Tongue (tissue), 3 donors: ENCODE results near the gene METTL4. TPM values are rescaled to one million over a fixed set of nuclear protein-coding genes. Genes with fewer than 3 reads are reported as not detected.

Experiments used
- DNase-seq: peaks from one replicate; pipeline ENCODE4 v3.0.0-alpha.2; 2015
- small RNA-seq: library from RNA; depleted of rRNA; stranded (forward); fragments of <200 nt; gene quantifications from one replicate; pipeline ENCODE3, GENCODE V24; 2014; ENCODE audit warnings: low replicate concordance
- total RNA-seq: library from RNA; depleted of rRNA; stranded (reverse); fragments of >200 nt; gene quantifications from one replicate; pipeline ENCODE4 v1.2.3, GENCODE V29; 2014

METTL4 gene
- total RNA-seq, 1 donor from 2014 or later, result 12.2 TPM

DNA sequence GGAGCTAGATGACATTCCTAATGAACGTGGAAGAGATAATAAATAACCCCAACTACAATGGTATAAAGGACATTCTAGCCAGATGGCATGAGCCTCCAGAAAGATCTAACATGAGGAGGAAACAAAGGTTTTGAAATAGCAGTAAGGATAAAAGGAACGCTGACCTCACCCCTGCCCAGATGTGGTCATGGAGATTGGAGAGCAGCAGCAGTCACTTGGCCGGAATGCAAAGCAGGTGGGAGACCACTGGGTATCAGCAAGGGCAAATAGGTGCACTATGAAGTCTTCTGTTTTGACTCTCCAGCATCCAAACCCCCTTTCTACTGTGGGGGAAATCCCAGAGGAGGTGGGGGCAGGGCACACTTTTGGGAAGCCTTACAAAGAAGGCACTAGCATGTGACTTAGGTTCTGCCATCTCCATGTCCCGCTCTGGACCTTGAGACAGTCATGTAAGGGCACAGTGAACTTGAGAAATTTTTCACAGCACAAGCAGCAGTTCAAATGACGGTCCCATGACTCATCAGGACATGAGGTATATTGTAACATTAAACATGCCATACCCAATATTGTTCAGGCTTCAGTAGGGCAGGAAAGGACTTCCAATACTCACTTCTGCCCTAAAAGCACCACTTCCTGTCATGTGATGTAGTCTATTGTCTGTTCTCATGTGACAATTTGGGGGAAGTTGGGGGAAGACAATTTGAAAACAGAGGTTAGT is 55.2 kb downstream of the METTL4 start:
- no peak for DNase-seq

DNA sequence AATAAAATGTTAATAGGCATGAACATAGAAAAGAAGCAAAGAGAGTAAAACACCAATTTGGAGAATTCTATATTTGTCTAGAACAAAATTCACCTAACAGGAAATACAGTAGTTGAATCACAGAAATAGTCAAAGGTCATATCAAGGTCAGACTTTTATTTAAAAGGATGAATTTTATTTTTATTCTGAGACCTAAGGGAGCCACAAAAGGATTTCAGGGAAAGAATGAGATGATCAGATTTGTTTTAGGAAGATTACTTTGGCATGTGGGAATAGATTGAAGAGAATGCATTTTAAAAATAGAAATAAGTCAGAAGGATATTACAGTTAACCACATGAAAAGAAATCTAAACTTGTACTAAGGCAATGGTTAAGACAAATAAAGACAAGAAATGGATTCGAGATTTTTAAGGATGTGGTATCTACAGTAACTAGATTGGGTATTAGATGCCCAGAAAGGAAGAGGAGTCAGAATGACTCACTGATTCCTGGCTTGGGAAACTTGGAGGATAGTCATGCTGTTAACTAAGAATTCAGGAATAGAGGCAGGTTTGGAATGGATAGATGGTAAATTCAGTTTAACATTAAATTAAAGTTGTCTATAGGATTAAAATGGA is 56.0 kb downstream of the METTL4 start:
- no peak for DNase-seq

DNA sequence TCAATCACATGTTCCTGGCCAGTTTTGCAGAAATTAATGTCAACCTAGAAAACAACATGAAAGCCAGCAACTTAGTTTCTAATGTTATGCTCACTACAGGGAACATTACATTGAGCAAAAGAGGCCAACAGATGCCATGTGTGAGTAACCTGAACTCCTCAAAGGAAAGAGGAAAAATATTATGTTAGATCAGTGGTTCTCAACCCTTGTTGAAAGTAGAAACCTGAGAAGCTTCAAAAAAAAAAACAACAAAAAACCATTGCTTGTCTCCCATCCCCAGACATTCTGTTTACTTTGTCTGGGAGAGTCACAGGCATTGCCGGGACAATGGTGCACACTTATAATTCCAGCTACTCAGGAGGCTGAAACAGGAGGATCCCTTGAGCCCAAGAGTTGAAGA is 57.7 kb downstream of the METTL4 start:
- DNase-seq, result no peak

DNA sequence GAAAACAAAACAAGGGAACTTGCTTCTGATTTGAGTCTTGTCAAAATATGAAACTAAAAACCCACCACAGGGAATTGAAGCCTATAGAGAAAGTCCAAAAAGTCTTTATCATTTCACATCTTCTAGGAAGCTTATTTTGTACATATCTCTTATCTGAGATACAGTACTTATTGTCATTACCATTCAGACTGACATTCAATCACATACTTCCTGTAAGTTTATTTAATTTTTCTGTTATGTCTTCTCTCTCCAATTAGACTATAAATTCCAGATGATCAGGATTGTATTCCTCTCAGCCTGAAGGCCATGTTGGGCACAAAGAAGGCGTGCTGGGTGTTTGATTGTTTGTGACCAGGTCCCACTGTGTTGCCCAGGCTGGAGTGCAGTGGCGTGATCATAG is 59.2 kb downstream of the METTL4 start:
- DNase-seq, result no peak

GRCh38 chr18:2511451-2511850 is 59.9 kb downstream of the METTL4 start:
- DNase-seq, result no peak

- DNase-seq, result no peak
Observed at GRCh38 chr18:2510416-2510815, 60.9 kb downstream of the METTL4 start.

DNA sequence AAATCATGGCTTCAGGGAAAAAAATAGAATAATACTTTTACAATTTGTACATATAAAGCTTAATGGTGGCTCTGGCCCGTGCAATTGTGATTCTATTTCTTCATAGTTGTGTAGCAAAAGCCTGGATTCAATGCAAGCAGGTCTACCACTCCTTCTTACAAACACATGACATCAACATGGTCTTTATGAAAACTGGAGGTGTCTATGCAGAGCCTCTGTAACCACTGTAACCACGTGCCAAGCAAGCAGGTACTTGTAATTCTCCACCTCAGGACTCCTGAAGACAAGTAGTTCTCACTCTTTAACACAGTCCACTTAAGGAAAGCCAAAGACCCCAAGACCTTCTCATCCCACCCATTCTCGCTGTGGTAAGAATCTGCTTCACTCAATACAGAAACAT is 62.6 kb downstream of the METTL4 start:
- no peak for DNase-seq

- peak; percentile 17 for DNase-seq
Observed at GRCh38 chr18:2508155-2508554, 63.1 kb downstream of the METTL4 start.

DNA sequence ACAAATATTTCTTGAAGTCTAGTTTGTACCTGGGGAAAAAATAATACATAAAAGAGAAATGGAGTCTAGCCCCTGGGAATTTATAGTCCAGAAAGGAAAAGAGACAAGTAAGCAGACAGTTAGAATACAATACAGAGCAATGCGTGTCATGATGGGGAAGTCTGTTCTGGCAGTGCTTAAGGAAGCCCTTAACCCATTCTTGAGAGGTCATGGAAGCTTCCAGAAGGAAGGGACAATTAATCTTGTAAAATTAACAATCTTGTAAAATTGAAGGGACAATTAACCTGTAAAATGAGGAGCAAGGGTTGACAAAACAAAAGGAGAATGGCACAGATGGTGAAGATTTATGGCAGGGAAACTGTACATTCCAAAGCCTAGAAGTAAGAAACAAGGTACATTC is 66.7 kb downstream of the METTL4 start:
- no peak for DNase-seq

DNA sequence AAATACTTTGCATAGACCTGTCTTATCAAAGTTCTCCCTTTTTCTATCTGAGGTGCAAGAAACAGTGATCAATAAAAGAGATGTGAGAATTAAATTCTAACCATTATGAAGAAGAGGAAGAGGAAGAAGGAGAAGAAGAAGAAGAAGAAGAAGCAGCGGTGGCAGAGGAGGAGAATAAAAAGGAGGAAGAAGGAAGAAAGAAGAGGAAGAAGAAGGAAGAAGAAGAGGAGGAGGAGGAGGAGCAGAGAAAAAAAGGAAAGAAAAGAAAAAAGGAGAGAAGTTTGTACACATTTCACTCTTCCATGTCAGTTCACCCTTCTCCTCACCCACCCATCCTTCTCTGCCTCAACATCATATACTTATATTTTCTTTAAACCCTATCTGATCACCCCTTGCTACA is 68.4 kb downstream of the METTL4 start:
- no peak for DNase-seq

- DNase-seq, result no peak
Observed at GRCh38 chr18:2502394-2502793, 68.9 kb downstream of the METTL4 start.

DNA sequence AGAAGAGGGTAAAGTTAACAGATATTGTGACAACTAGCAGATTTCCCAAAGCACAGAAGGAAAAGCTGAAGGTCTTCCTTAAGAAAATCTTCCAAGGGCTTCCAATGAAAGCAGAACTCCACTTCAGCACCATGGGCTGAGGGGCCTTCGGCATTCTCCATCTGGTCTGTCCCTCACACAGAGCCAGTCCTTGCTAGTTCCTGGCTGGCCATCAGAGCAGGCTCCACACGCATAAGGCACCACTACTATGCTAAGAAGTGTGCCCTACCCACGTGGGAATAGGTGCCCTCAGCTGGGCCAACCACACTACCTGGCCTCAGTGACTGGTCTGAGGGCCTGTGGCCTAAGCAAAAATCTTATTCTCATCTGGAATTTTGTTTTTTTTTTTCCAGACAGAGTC is 73.5 kb downstream of the METTL4 start:
- DNase-seq, result no peak

GRCh38 chr18:2495381-2495780 is 75.9 kb downstream of the METTL4 start:
- DNase-seq, result no peak

GRCh38 chr18:2494921-2495320 is 76.4 kb downstream of the METTL4 start:
- no peak for DNase-seq

Small RNA genes lying within 50 kb of the gene (small RNA-seq; reads per million reads assigned to genes)
- gene RF00019, result not detected
- not detected for gene RF01233

Other genes with a start within 250 kb of the METTL4 start
- 9.4 TPM for gene NDC80, start 52 bp upstream of the METTL4 start, total RNA-seq
- 143 TPM for gene SMCHD1, start 84.2 kb upstream of the METTL4 start, total RNA-seq